Activated CD4-positive, CD25-positive, alpha-beta regulatory T cell treated with anti-CD3 and anti-CD28 coated beads, Interleukin-2, amount 50 U/mL, for 24 hours (primary cell): ENCODE results near the gene NCBP2.

Experiments used
- ATAC-seq, 2 donors: fragments of 150-1000 bp; cut with Tn5 transposase; one replicate each; pipeline ENCODE4 v1.10.0; 2021; ENCODE audit warnings: mild to moderate bottlenecking in 1 of 2, moderate library complexity in 1 of 2

The NCBP2 gene

GRCh38 chr3:196942226-196942914 lies at the start of gene NCBP2:
NCBP2 (minus strand) TSS chr3:196942528; CDS start chr3:196942503, 25 bp downstream.
- peak; percentile 93 to 95 for ATAC-seq

GRCh38 chr3:196991581-196992460 lies 49.5 kb upstream of the NCBP2 start:
- no peak for ATAC-seq

- no peak for ATAC-seq
Observed at GRCh38 chr3:196990601-196991007, 48.3 kb upstream of the NCBP2 start.

GRCh38 chr3:196989721-196990262 lies 47.5 kb upstream of the NCBP2 start:
- no peak for ATAC-seq

GRCh38 chr3:196988241-196989029 lies 46.1 kb upstream of the NCBP2 start:
- no peak for ATAC-seq

GRCh38 chr3:196987022-196987421 lies 44.7 kb upstream of the NCBP2 start:
- no peak for ATAC-seq

GRCh38 chr3:196985954-196986885 lies 43.9 kb upstream of the NCBP2 start:
- ATAC-seq, result no peak

- ATAC-seq, result no peak
Observed at GRCh38 chr3:196985298-196985697, 43.0 kb upstream of the NCBP2 start.

GRCh38 chr3:196983186-196983585 lies 40.9 kb upstream of the NCBP2 start:
- no peak for ATAC-seq

GRCh38 chr3:196981657-196982056 lies 39.3 kb upstream of the NCBP2 start:
- ATAC-seq, result no peak

- no peak for ATAC-seq
Observed at GRCh38 chr3:196979545-196979944, 37.2 kb upstream of the NCBP2 start.

GRCh38 chr3:196976941-196977340 lies 34.6 kb upstream of the NCBP2 start:
- no peak for ATAC-seq

- no peak for ATAC-seq
Observed at GRCh38 chr3:196975349-196975748, 33.0 kb upstream of the NCBP2 start.

GRCh38 chr3:196974661-196975060 lies 32.3 kb upstream of the NCBP2 start:
- ATAC-seq, result no peak

GRCh38 chr3:196971094-196971698 lies 28.9 kb upstream of the NCBP2 start:
- no peak for ATAC-seq

- no peak for ATAC-seq
Observed at GRCh38 chr3:196970547-196971093, 28.3 kb upstream of the NCBP2 start.

GRCh38 chr3:196969660-196970546 lies 27.6 kb upstream of the NCBP2 start:
- ATAC-seq, result peak; percentile 72 to 79

- ATAC-seq, result peak; percentile 47 to 52
Observed at GRCh38 chr3:196969134-196969659, 26.9 kb upstream of the NCBP2 start.
